ENCODE measurements around the gene TMTC2. TPM values are rescaled to one million over a fixed set of nuclear protein-coding genes. Genes with fewer than 3 reads are reported as not detected.

TMTC2 gene
- total and polyA plus RNA-seq, 2 donors (not counting 3 experiments of a cell fraction or from before 2014, with no cell fraction given): 4.1 to 7.8 TPM

GRCh38 chr12:82883394-82884355, 197.0 kb downstream of the TMTC2 start:
- intact Hi-C loops (cut with micrococcal nuclease) (no loop called here), dilution Hi-C loops (cut with MboI; ENCODE audit: extremely low pct_ligation_motif_present, low sequenced_read_pairs) (no loop called here)
- H3K27me3 ChIP-seq (ENCODE audit: control insufficient read depth in 2 of 2, insufficient read depth in 2 of 2, low read length in 2 of 2): no peaks in the 10 kb centered on the region
- CTCF ChIA-PET: interaction anchor here (0.9 to 1.8 kb wide), 3 partner anchors 13 to 198 kb away, joined by 3 to 5 read pairs (median 3); no protein-coding TSS in a partner anchor
- no TSS peak for BruUV-seq (replicated peaks)
- H2AFZ ChIP-seq (ENCODE audit: low read depth, low read length): no peak overlapping the region
- peaks cover 3% of the 10 kb centered on the region for H3K4me1 ChIP-seq (ENCODE audit: control insufficient read depth, extremely low read depth, insufficient read depth, low read length)
- H3K9me1 ChIP-seq (replicated peaks; ENCODE audit: control insufficient read depth, extremely low read depth, insufficient read depth, low read length): no peaks in the 10 kb centered on the region
- H3K9me3 ChIP-seq (replicated peaks; ENCODE audit: control insufficient read depth, insufficient read depth, low read length): no peaks in the 10 kb centered on the region
- H3K4me2 ChIP-seq (ENCODE audit: insufficient read depth, low read length): no peak overlapping the region
- DNase-seq (ENCODE audit: low read depth, low spot score) (no peak), FAIRE-seq (no peak)
- TF ChIP-seq JUN (IDR thresholded peaks at IDR 0.05; ENCODE audit: borderline replicate concordance, insufficient read depth, insufficient read length, low read depth): no peak
- no peak for TF ChIP-seq MAX (IDR thresholded peaks at IDR 0.05; ENCODE audit: insufficient read depth, insufficient read length)
- TF ChIP-seq POLR2AphosphoS5 (IDR thresholded peaks at IDR 0.05; ENCODE audit: insufficient read depth, low read depth, low read length): no peak
- no peak for TF ChIP-seq GATA2 (IDR thresholded peaks at IDR 0.05; ENCODE audit: insufficient read depth, insufficient read length, low read depth, low read length)
- no peak for TF ChIP-seq CTCF (IDR thresholded peaks at IDR 0.05; ENCODE audit: extremely low read depth in 1 of 2, insufficient read depth in 1 of 2, low read depth in 1 of 2, low read length in 2 of 2)
- TF ChIP-seq EZH2 (IDR thresholded peaks at IDR 0.05; ENCODE audit: borderline replicate concordance, low read depth, low read length, severe bottlenecking): no peak
- no peak for TF ChIP-seq MYC (IDR thresholded peaks at IDR 0.05; ENCODE audit: low read depth, low read length)
- TF ChIP-seq POLR2A (IDR thresholded peaks at IDR 0.05; ENCODE audit: low read depth, low read length): no peak
- TF ChIP-seq FOS (IDR thresholded peaks at IDR 0.05; ENCODE audit: borderline replicate concordance, insufficient read depth, low read length): no peak
- no peak overlapping the region for H3K27ac ChIP-seq (ENCODE audit: insufficient read depth, low read depth, low read length)
- H3K4me3 ChIP-seq (replicated peaks in 1 of 3; ENCODE audit: insufficient read depth in 1 of 3, low read depth in 1 of 3, low read length in 3 of 3): no peak overlapping the region
- H4K20me1 ChIP-seq (replicated peaks; ENCODE audit: control insufficient read depth, extremely low read depth, insufficient read depth, low read length): no peaks in the 10 kb centered on the region
- H3K9ac ChIP-seq (replicated peaks; ENCODE audit: extremely low read depth, insufficient read depth, low read length): no peak overlapping the region
- no peaks in the 10 kb centered on the region for H3K36me3 ChIP-seq (ENCODE audit: control insufficient read depth in 2 of 2, extremely low read depth in 1 of 2, insufficient read depth in 2 of 2, low read length in 2 of 2)
- no peaks in the 10 kb centered on the region for H3K79me2 ChIP-seq (ENCODE audit: control insufficient read depth, insufficient read depth, low read length)
- POLR2A ChIA-PET: no interaction called here
